ENCODE data around the gene PEX19.

Gene PEX19

GRCh38 chr1:160277330-160277729 lies 7.6 kb downstream of the PEX19 start:
- DNase-seq, result no peak

GRCh38 chr1:160271025-160271424 lies 13.9 kb downstream of the PEX19 start:
- DNase-seq, result no peak

- DNase-seq, result no peak
These were observed 17.5 kb downstream of the PEX19 start for GRCh38 chr1:160267284-160267991.

- no peak for DNase-seq
These were observed 20.1 kb downstream of the PEX19 start for GRCh38 chr1:160264795-160265307.

GRCh38 chr1:160261893-160262794 lies 22.8 kb downstream of the PEX19 start, which contains the start of gene DCAF8:
TSS of gene DCAF8 (minus strand) at chr1:160262549. CDS start at chr1:160244008, 18,541 bp downstream.
- DNase-seq, result peak; percentile 96

- DNase-seq, result peak; percentile 46 to 72
These were observed 23.4 kb downstream of the PEX19 start for GRCh38 chr1:160261556-160261892.

- DNase-seq, result no peak
These were observed 24.2 kb downstream of the PEX19 start for GRCh38 chr1:160260406-160261382.

- DNase-seq, result no peak
These were observed 26.6 kb downstream of the PEX19 start for GRCh38 chr1:160258177-160258798.

- DNase-seq, result no peak
These were observed 27.4 kb downstream of the PEX19 start for GRCh38 chr1:160257411-160258015.

GRCh38 chr1:160256396-160257046 lies 28.4 kb downstream of the PEX19 start:
- no peak for DNase-seq

- DNase-seq, result no peak
These were observed 29.1 kb downstream of the PEX19 start for GRCh38 chr1:160255781-160256300.

GRCh38 chr1:160251687-160252526 lies 33.0 kb downstream of the PEX19 start:
- peak; percentile 30 to 57 for DNase-seq

- no peak for DNase-seq
These were observed 33.9 kb downstream of the PEX19 start for GRCh38 chr1:160251011-160251410.

- no peak for DNase-seq
These were observed 37.9 kb downstream of the PEX19 start for GRCh38 chr1:160247053-160247452.

GRCh38 chr1:160245434-160245833 lies 39.5 kb downstream of the PEX19 start:
- no peak for DNase-seq

GRCh38 chr1:160244209-160244608 lies 40.7 kb downstream of the PEX19 start:
- DNase-seq, result no peak

GRCh38 chr1:160243767-160244166 lies 41.2 kb downstream of the PEX19 start:
- DNase-seq, result no peak

- no peak for DNase-seq
These were observed 45.2 kb downstream of the PEX19 start for GRCh38 chr1:160239582-160240299.

- no peak for DNase-seq
These were observed 46.5 kb downstream of the PEX19 start for GRCh38 chr1:160238408-160238807.

Data from stimulated activated CD4-positive, alpha-beta T cell treated with anti-CD3 and anti-CD28 coated beads, Interleukin-4, amount 100 ng/mL, for 4 hours (primary cell).